Loucy (cell line): Measurements from ENCODE around the gene GRHL3.

Experiments used
- CTCF ChIP-seq: fragments of 200-600 bp; sonication (generic); conservative IDR thresholded peaks from 2 replicates; pipeline ENCODE4 v1.5.1; 2014; ENCODE audit warnings: mild to moderate bottlenecking, antibody characterized with exemption, low read length
- EZH2phosphoT487 ChIP-seq: fragments of 200-600 bp; IDR thresholded peaks from 2 replicates; pipeline ENCODE4 v1.6.1; 2018; ENCODE audit warnings: antibody characterized with exemption, mild to moderate bottlenecking, moderate library complexity, borderline replicate concordance

- no peak for TF ChIP-seq CTCF
- TF ChIP-seq EZH2phosphoT487 = no peak
These were observed 56.0 kb downstream of the GRHL3 start for GRCh38 chr1:24374891-24375786.
